NOMO-1 treated with DMSO at 0.1 percent for 48 hours (cell line): Measurements from ENCODE around the gene PHF13.

Experiments
- DNase-seq: peaks from one replicate; lab custom pipeline; 2025; ENCODE audit not compliant: unreplicated experiment; lab: John Stamatoyannopoulos, UW

PHF13 gene

DNA sequence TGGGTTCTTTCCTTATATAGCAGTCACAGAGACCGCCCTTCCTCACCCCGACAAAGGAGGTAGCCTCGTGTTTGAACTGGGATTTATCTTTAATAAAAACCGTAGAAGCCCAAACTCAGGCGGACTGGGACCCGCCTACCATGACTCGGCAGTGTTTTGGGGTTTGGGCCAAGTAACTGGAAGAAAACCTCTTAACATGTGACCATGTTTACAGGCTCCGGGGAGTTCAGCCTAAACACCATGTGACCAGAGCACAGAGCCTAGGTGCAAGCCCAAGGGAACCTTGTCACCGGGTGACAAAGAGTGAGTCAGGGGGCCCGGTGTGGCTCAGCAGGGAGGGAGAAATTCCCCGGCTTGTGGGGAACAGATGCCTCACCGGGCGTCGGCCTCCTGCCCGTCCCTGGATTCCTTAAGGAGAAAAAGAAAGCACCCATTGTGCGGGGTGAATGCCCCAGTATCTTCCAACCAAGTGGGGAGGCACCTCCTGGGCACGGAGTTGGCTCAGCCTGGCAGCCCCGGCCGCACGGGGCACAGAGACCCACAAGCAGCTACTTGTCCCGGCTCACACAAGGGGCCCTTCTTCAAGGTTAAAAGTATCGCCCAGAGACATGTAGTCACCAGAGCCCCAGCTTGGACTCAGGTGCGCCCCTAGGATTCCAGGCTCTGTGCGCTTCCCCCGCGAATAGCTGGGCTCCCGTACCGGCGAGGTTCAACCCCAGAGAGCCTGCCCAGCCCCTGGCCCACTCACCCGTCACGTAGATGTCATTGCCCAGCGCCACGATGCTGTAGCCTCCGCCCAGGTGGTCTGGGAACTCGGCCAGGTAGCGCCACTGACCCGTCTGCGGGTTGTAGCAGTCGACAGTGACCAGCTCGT, 12.2 kb upstream of the PHF13 start:
- DNase-seq, result peak; percentile 66

- DNase-seq, result peak; percentile 20
Observed at GRCh38 chr1:6601923-6602668, 11.4 kb upstream of the PHF13 start.

DNA sequence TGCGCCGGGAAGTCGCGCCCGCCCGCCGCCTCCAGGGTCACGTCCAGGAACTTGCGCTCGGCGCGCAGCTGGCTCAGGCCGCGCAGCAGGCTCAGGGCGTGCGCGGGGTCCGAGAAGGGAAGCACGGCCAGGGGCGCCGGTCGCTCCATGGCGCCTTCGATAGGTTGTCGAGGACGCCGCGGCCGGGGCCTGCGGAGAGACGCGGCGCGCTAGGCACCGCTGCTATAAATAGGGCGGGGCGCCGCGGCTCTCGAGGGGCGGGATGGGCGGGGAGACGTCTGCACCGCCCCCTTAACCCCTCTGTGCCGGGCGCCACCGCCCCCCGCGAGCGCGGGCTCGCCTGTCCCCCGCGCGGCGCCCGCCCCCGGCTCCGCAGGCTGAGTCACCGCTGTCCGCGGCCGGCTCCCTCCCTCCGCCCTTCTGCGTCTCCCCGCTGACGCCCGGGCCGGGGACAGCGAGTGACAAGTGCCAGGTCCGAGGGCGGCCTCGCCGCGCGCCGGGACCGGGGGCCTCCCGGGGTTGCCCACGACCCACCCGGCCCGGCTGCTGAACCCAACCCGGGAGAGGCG, 10.8 kb upstream of the PHF13 start, which contains the start of gene KLHL21:
TSS of gene KLHL21 (minus strand) at position 201 of the 569 bp plus-strand sequence. CDS start at position 149, 52 bp downstream.
- DNase-seq, result peak; percentile 83

DNA sequence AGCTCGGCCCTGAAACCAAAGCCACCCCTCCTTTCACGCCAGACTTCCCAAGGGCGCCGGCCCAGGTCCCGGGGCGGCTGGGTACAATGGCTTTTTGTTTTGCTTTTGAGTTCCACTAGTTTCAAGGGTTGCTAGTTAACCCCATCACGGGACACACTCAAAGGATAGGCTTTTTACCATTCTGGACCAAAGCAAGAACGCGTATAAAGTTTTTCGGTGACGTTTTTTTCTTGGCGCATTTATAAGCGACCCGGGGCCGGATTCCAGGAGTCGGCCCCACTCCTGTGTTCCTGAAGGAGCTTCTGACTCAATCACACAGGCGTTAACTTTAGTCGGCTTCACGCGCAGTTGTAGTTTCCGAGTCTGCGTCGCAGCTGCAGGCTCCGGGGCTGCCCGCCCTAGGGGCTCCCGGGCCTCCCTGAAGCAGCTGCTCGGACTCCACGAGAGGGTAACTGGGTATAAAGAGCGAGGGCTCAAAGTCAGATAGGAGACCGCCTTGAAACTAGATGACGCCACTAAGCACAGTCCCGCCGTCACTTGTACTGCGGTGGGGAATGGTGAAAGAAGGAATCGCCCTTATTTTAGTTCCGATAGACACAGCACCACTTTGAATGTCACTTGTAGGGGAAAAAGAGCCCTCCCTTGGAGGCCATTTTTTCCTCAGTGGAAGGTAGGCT, 10.2 kb upstream of the PHF13 start:
- DNase-seq, result peak; percentile 62

DNA sequence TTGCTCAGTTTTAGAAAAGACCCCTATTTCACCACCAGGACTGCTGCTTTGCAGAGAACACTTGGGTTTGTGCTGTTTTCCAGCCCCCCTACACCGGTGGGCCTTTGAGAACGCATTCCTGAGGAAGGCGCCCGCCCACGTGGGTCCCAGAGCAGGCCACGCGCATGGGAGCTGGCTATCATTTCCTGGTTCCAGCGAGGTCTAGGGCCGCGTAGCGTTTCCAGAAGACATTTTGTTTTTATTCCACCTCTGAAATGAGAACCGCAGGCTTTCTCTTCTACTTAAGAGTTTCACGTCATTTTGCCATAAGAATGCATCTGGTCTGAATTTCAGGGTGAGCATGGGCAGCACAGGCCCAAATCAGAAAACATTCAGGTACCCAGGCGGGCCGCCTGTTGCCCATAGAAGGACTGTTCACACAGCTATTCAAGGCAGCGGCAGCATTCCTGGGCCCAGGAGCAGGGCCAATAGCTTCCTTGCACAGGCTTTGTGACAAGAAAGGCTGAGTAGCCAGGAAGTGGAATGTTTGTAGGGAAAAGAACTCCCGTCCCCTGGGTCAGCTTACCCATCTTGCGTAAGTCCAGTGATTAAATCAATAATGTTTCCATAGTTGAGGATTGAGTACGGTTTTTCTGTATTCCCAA, 9.5 kb upstream of the PHF13 start:
- DNase-seq, result no peak

GRCh38 chr1:6612641-6613360, 730 bp upstream of the PHF13 start:
- peak; percentile 35 for DNase-seq

DNA sequence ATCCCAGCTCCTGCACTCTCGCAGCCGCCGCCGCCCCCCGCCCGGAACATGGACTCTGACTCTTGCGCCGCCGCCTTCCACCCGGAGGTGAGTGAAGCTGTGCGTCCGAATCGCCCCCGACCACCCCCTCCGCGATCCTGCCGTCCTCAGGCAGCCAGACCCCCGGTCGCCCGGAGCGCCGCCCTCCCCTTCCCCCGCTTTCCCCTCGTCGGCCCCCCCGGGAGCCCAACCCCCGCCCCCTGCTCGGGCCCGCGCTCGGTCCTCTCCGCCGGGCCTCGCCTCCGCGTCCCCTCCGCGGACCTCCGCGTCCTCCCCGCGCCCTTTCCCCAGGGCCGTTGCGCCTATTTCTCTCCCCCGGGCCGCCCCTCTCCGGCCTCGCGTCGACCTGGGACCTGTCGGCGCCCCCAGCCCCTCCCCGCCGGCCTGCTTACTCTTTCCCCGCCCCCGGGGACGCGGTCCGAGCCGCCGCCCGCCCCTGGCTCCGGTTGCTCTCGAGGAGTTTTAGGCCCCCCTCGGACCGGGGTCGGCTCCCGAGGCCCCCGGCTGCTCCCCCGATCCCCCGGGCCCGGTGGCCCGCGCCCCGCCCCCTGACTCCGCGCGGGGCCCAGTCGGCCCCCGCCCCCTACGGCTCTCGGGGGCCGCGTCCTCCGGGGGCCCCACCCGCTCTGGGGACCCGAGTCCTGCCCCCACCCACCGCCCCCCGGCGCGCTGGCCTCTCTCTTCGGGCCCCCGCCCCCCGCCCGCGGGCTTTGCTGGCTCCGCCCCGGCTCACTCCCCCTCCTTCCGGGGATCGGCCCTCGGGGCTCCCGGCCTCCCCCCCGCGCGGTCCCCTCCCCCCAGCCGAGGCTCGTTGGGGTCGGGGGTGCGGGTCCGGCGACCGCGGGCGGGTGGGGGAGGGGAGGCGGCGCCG, 743 bp downstream of the PHF13 start:
- DNase-seq, result peak; percentile 12

- no peak for DNase-seq
Observed at GRCh38 chr1:6614929-6615785, 1.6 kb downstream of the PHF13 start.

DNA sequence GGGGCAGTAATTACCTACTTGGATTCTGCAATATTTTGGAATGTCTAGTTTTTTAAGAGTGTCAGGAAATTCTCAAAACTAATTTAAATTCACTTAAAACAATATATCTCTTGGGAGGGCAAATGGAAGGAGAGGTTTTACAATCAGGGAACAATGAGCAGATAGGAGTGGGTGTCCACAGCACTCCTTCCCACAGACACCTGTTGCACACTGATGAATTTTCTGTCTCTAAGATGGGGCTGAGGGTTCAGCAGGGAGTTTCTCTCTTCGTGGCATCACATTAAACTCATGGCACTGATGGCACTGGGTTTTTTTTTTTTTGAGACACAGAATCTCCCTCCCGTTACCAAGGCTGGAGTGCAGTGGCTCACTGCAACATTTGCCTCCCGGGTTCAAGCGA, 5.5 kb downstream of the PHF13 start:
- DNase-seq, result no peak

DNA sequence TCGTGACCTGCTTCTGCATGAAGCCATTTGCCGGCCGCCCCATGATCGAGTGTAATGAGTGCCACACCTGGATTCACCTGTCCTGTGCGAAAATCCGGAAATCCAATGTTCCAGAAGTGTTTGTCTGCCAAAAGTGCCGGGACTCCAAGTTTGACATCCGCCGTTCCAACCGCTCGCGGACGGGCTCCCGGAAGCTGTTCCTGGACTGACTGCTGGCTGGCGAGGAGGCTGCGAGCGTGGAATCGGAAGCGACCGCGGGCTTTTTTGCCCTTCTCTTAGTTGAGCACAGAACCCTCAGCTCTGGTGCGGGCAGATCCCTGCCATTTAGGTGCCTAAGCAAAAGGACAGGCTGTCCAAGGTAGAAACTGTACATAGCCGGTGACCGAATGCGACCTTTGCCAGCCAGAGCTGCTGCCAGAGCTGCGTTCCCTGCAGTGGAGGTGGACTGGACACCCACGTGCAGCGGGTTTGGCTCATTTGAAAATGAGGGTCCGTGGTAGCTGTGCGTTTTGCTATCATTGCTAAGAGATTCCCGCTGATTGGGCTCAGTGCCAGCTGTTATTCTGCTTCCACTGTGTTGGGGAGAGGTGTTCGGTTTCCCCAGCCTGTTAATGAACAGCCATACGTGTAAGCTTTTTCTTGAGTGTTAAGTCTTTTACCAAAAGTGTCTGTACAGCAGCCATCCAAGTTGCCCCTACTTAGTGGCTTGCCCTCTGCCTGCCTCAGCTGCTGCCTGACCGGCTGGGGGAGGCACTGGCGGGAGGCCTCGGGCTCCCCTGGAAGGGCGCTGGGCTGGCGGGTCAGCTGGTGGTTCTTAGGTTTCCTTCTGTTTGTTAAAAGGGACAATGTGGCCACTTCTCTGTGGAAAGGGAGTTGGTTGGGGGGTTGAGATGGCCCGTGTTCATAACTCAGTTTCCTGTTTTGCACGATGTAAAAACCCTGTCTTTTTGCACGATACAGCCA, 8.2 kb downstream of the PHF13 start:
- no peak for DNase-seq

- DNase-seq, result no peak
Observed at GRCh38 chr1:6622396-6623152, 9.0 kb downstream of the PHF13 start.

DNA sequence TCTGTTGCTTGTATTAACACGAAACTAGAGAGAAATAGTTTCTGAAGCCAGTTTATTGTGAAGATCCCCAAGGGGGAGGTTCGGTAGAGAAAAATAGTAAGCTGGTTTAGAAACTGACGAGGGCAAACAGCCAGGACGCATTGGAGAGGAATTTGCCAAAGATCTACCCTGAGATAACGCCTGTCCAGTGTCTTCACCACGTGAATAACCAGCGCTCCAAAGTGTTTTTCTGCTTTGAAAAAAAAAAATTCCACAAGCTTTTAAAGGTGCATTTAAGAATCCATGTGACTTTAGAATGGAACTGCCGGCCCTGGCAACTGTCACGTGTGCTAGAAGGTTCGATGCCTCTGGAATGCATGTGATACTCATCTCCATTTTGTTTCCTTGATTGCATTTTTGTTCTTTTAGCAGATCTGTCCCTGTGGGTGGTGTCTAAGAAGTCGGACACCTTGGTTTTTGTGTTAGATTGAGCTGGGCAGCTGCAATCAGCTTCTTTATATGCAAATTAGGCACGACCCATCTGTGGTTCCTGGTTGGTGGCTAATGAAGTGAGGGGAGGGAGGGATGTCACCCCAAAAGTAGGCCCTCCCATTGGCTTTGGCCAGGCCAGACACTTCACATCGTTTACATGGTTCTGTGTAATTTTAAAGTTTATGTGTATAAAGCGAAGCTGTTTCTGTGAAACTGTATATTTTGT, 9.9 kb downstream of the PHF13 start:
- DNase-seq, result no peak

- DNase-seq, result peak; percentile 49
Observed at GRCh38 chr1:6624710-6625583, 11.4 kb downstream of the PHF13 start, which contains the start of gene THAP3. THAP3 (plus strand) TSS chr1:6624868; CDS start chr1:6625219, 351 bp downstream.

DNA sequence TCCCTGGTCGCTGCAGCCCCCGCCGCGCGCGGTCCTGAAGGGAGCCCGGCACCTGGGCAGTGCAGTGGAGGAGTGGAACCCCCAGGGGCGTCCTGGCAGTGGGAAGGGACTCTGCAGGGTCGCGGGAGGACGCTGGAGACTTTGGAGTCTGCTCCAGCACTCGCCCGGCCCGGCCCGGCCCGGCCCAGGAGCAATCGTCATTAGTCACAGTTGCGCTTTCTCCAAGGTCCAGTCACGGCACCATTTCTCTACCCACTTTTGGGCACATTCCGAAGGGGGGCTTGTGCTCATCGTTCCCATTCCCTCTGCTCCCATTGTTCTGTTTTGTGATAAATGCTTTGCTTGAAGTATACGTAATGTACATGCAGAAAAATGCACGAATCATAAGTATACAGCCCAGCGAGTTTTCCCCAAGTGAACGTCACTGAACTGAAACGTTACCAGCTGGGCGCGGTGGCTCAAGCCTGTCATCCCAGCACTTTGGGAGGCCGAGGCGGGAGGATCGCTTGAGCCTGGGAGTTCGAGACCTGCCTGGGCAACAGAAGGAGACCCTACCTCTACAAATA, 12.1 kb downstream of the PHF13 start:
- peak; percentile 14 for DNase-seq
